GM12878 (cell line): ENCODE data around the gene RAD51B. TPM values are rescaled to one million over a fixed set of nuclear protein-coding genes. Genes with fewer than 3 reads are reported as not detected.

Experiments
- ASH2L ChIP-seq: fragments of 300-600, 200-600 bp; sonication (generic); IDR thresholded peaks from 2 replicates; pipeline ENCODE4 v1.6.1; 2017; ENCODE audit warnings: low read depth, mild to moderate bottlenecking, borderline replicate concordance
- ATF2 ChIP-seq: IDR thresholded peaks from 2 replicates; pipeline ENCODE4 v1.6.1; 2012; ENCODE audit warnings: low read length, inconsistent platforms
- CBFB ChIP-seq: IDR thresholded peaks from 2 replicates; pipeline ENCODE4 v1.6.1; 2016; ENCODE audit warnings: antibody characterized with exemption, low read depth
- CHD1 ChIP-seq: IDR thresholded peaks from 2 replicates; pipeline ENCODE4 v1.6.1; 2012; ENCODE audit warnings: low read depth, low read length, improper control_type of control experiment
- CTCF ChIP-seq, 3 experiments: IDR thresholded peaks in 2 of 3; conservative IDR thresholded peaks in 1 of 3; 2 replicates each; pipeline ENCODE4 v1.5.1; 2011; ENCODE audit warnings: low read depth in 3 of 3, low read length in 3 of 3, mild to moderate bottlenecking in 3 of 3, control low read depth in 2 of 3, moderate library complexity in 2 of 3, inconsistent platforms in 1 of 3, mixed read lengths in 1 of 3; ENCODE audit not compliant: control insufficient read depth in 2 of 3, insufficient read depth in 1 of 3; ENCODE audit errors: extremely low read depth in 1 of 3
- EED ChIP-seq: sonication (generic); IDR thresholded peaks from 2 replicates; pipeline ENCODE4 v1.6.1; 2016; ENCODE audit warnings: antibody characterized with exemption, low read depth
- FOXM1 ChIP-seq: IDR thresholded peaks from 2 replicates; pipeline ENCODE4 v1.6.1; 2012; ENCODE audit warnings: low read depth, mild to moderate bottlenecking, inconsistent platforms, low read length, moderate library complexity
- IRF5 ChIP-seq: fragments of 450-650 bp; IDR thresholded peaks from 2 replicates; pipeline ENCODE4 v1.6.1; 2017; ENCODE audit warnings: borderline replicate concordance
- LARP7 ChIP-seq: fragments of 450-650 bp; IDR thresholded peaks from 2 replicates; pipeline ENCODE4 v1.6.1; 2017; ENCODE audit warnings: mild to moderate bottlenecking
- MAX ChIP-seq: IDR thresholded peaks from 2 replicates; pipeline ENCODE4 v1.6.1; 2012; ENCODE audit warnings: low read depth, low read length, improper control_type of control experiment
- MEF2A ChIP-seq: IDR thresholded peaks from 2 replicates; pipeline ENCODE4 v1.6.1; 2011; ENCODE audit warnings: low read depth, mild to moderate bottlenecking, low read length, moderate library complexity; ENCODE audit not compliant: insufficient read depth
- MXI1 ChIP-seq: fragments of 150-350 bp; IDR thresholded peaks from 2 replicates; pipeline ENCODE4 v1.6.1; 2011; ENCODE audit warnings: low read depth, mild to moderate bottlenecking, inconsistent platforms, low read length, improper control_type of control experiment
- POLR2AphosphoS5 ChIP-seq: IDR thresholded peaks from 2 replicates; pipeline ENCODE4 v1.6.1; 2011; ENCODE audit warnings: mild to moderate bottlenecking, low read length, inconsistent platforms
- RB1 ChIP-seq: fragments of 450-650 bp; formaldehyde crosslinking; IDR thresholded peaks from 2 replicates; pipeline ENCODE4 v1.6.1; 2017; ENCODE audit warnings: mild to moderate bottlenecking, borderline replicate concordance
- RUNX3 ChIP-seq: IDR thresholded peaks from 2 replicates; pipeline ENCODE4 v1.6.1; 2012; ENCODE audit warnings: low read length, inconsistent platforms
- SMAD1 ChIP-seq: fragments of 450-650 bp; IDR thresholded peaks from 2 replicates; pipeline ENCODE4 v1.6.1; 2018; ENCODE audit warnings: mild to moderate bottlenecking, low read depth; ENCODE audit not compliant: partially characterized antibody
- TAF1 ChIP-seq: IDR thresholded peaks from 2 replicates; pipeline ENCODE4 v1.6.1; 2011; ENCODE audit warnings: mild to moderate bottlenecking, low read depth, low read length, borderline replicate concordance
- TBL1XR1 ChIP-seq: IDR thresholded peaks from 2 replicates; pipeline ENCODE4 v1.6.1; 2012; ENCODE audit warnings: low read depth, low read length, improper control_type of control experiment
- WRNIP1 ChIP-seq: IDR thresholded peaks from 2 replicates; pipeline ENCODE4 v1.6.1; 2011; ENCODE audit warnings: low read depth, low read length, improper control_type of control experiment, borderline replicate concordance
- ZBTB11 ChIP-seq: fragments of 450-650 bp; formaldehyde crosslinking; IDR thresholded peaks from 2 replicates; pipeline ENCODE4 v1.5.0; 2022; ENCODE audit warnings: mild to moderate bottlenecking, missing genetic modification characterization
- ZBTB33 ChIP-seq: fragments of 450-650 bp; IDR thresholded peaks from 2 replicates; pipeline ENCODE4 v1.6.1; 2017; ENCODE audit warnings: mild to moderate bottlenecking
- ZNF622 ChIP-seq: fragments of 450-650 bp; IDR thresholded peaks from 2 replicates; pipeline ENCODE4 v1.6.1; 2017; ENCODE audit warnings: mild to moderate bottlenecking, inconsistent platforms
- polyA plus RNA-seq, 11 experiments: library from polyadenylated mRNA; depleted of rRNA in 4 of 11; unstranded in 6 of 11; stranded (reverse) in 5 of 11; fragments of >200 nt; fragmentation: Nextera tagmentation in 4 of 11; fragmentation: Illumina TruSeq in 1 of 11; extraction: Ambion mirVana in 4 of 11; extraction: Trizol in 1 of 11; gene quantifications; 1 replicate in 1 of 11; 2 replicates in 10 of 11; pipeline versions ENCODE4 v1.2.1 to v1.2.3, GENCODE V29; 2011 to 2016; ENCODE audit warnings: inconsistent platforms in 2 of 11, missing spikeins in 2 of 11, low read depth in 1 of 11
- total RNA-seq, 4 experiments: library from RNA; depleted of rRNA in 3 of 4; stranded (reverse); fragments of >200 nt in 3 of 4; fragmentation: Illumina TruSeq in 1 of 4; extraction: Trizol in 1 of 4; gene quantifications; 2 replicates each; pipeline versions ENCODE4 v1.2.1 to v1.2.3, GENCODE V29; 2013 to 2021

Gene RAD51B
- total and polyA plus RNA-seq, 10 of the 15 experiments (the other 5 are each of a cell fraction or from before 2014, with no cell fraction given): 9.8 to 26.8 (median 21.3) TPM

- no peak for TF ChIP-seq ZBTB33
- peak; percentile 88 for TF ChIP-seq ATF2
- peak; percentile 73 for TF ChIP-seq TBL1XR1
- TF ChIP-seq CHD1: no peak
- TF ChIP-seq ASH2L: no peak
- no peak for TF ChIP-seq IRF5
- no peak for TF ChIP-seq MXI1
- peak; percentile 69 for TF ChIP-seq RUNX3
- TF ChIP-seq SMAD1: no peak
- TF ChIP-seq CBFB: no peak
- TF ChIP-seq ZNF622: no peak
- 0 out of 2 replicates have a peak, but pooled peaks have one; percentile 33 for TF ChIP-seq MEF2A
- no peak for TF ChIP-seq CTCF (IDR thresholded peaks at IDR 0.05 in 2 of 3, conservative IDR thresholded peaks at IDR 0.05 in 1 of 3; ENCODE audit: control insufficient read depth in 2 of 3, extremely low read depth in 1 of 3, insufficient read depth in 1 of 3, low read depth in 3 of 3, low read length in 3 of 3)
- no peak for TF ChIP-seq RB1
- TF ChIP-seq WRNIP1: no peak
- peak; percentile 39; the same call in 1 of the 2 replicates for TF ChIP-seq EED
- peak; percentile 91 for TF ChIP-seq FOXM1
- TF ChIP-seq TAF1: no peak
- no peak for TF ChIP-seq ZBTB11 (CRISPR knock-in tag)
- no peak for TF ChIP-seq MAX
- no peak for TF ChIP-seq LARP7
- no peak for TF ChIP-seq POLR2AphosphoS5
These were observed 142.7 kb downstream of the RAD51B start (continued) for GRCh38 chr14:67962215-67962644.
